Body of pancreas (tissue), 4 donors: ENCODE data around the gene BIN2.

Source experiments
- CTCF ChIP-seq, 7 experiments: fragments of 450-650 bp in 4 of 7; fragments of 200-600 bp in 3 of 7; sonication (generic) in 3 of 7; IDR thresholded peaks; one replicate each; pipeline ENCODE4 v1.5.1; 2016 to 2019; ENCODE audit warnings: antibody characterized with exemption in 7 of 7
- POLR2A ChIP-seq, 3 donors: fragments of 450-650 bp; IDR thresholded peaks; one replicate each; pipeline ENCODE4 v1.6.1; 2016; ENCODE audit warnings: antibody characterized with exemption in 3 of 3, mild to moderate bottlenecking in 2 of 3

DNA sequence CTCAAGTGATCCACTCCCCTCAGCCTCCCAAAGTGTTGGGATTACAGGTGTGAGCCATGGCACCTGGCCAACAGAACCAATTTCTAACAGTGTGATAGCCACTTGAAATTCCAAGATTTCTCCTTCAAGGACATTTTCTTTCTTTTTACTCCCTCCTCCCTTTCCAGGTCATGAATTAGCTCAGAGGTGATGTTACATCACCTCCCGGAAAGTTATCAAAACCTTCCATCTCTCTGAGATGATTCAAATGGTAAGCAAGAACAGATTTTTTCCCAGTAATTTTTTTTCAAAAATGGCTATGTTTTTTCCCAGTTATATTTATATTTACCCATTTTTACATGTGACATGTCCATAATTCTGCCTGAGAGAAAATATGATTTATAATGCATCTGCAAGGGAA, 38.1 kb downstream of the BIN2 start:
- TF ChIP-seq CTCF (IDR thresholded peaks at IDR 0.05) (no peak), POLR2A (IDR thresholded peaks at IDR 0.05) (no peak)
